Measurements from ENCODE around the gene KRT78. TPM values are rescaled to one million over a fixed set of nuclear protein-coding genes. Genes with fewer than 3 reads are reported as not detected.
"Not testable (repeated sequence)": the region's sequence is repeated elsewhere in the genome, so short reads cannot be mapped to it uniquely, and the experiment has no call there.

KRT78 gene
- total RNA-seq, 4 donors from 2014 or later: 10.8 TPM; not detected in 3

- peaks cover 0 to 4% (median 0%) of the 10 kb centered on the region in 4 donors for H3K9me3 ChIP-seq
- H3K4me3 ChIP-seq: no peak overlapping the region
- H3K36me3 ChIP-seq: no peaks in the 10 kb centered on the region
- no peak for DNase-seq (ENCODE audit: low spot score in 2 of 2)
- no peak overlapping the region for H3K27ac ChIP-seq
- no peaks in the 10 kb centered on the region for H3K27me3 ChIP-seq
- WGBS, 2 donors: 90 to 91% methylated on average over 3 of the region's 3 CpGs
- TF ChIP-seq, protein P1, sequence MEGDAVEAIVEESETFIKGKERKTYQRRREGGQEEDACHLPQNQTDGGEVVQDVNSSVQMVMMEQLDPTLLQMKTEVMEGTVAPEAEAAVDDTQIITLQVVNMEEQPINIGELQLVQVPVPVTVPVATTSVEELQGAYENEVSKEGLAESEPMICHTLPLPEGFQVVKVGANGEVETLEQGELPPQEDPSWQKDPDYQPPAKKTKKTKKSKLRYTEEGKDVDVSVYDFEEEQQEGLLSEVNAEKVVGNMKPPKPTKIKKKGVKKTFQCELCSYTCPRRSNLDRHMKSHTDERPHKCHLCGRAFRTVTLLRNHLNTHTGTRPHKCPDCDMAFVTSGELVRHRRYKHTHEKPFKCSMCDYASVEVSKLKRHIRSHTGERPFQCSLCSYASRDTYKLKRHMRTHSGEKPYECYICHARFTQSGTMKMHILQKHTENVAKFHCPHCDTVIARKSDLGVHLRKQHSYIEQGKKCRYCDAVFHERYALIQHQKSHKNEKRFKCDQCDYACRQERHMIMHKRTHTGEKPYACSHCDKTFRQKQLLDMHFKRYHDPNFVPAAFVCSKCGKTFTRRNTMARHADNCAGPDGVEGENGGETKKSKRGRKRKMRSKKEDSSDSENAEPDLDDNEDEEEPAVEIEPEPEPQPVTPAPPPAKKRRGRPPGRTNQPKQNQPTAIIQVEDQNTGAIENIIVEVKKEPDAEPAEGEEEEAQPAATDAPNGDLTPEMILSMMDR (IDR thresholded peaks at IDR 0.05): no peak
- TF ChIP-seq POLR2A (IDR thresholded peaks at IDR 0.05): no peak
- TF ChIP-seq EP300 (IDR thresholded peaks at IDR 0.05): no peak
- H3K4me1 ChIP-seq: no peaks in the 10 kb centered on the region
Observed at GRCh38 chr12:52856787-52857186, 8.0 kb upstream of the KRT78 start.

DNA sequence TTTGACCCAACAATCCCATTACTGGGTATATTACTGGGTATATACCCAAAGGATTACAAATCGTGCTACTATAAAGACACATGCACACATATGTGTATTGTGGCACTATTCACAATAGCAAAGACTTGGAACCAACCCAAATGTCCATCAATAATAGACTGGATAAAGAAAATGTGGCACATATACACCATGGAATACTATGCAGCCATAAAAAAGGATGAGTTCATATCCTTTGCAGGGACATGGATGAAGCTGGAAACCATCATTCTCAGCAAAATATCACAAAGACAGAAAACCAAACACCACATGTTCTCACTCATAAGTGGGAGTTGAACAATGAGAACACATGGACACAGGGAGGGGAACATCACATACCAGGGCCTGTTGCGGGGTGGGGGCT is 7.3 kb upstream of the KRT78 start:
- not testable (repeated sequence) for H3K27ac ChIP-seq; DNase-seq (ENCODE audit: low spot score in 2 of 2); H3K4me1 ChIP-seq; H3K4me3 ChIP-seq; H3K27me3 ChIP-seq; H3K36me3 ChIP-seq; H3K9me3 ChIP-seq
- 94 to 100% methylated on average over 2 of the region's 2 CpGs for WGBS, 2 donors

GRCh38 chr12:52851787-52852186 is 3.0 kb upstream of the KRT78 start:
- H3K9me3 ChIP-seq: peaks cover 0 to 4% (median 0%) of the 10 kb centered on the region in 4 donors
- H3K27me3 ChIP-seq: no peaks in the 10 kb centered on the region
- H3K4me1 ChIP-seq: no peaks in the 10 kb centered on the region
- DNase-seq (ENCODE audit: low spot score in 2 of 2): no peak
- no peaks in the 10 kb centered on the region for H3K36me3 ChIP-seq
- TF ChIP-seq, protein P1 (IDR thresholded peaks at IDR 0.05): no peak
- TF ChIP-seq EP300 (IDR thresholded peaks at IDR 0.05) (no peak), POLR2A (IDR thresholded peaks at IDR 0.05) (no peak)
- H3K27ac ChIP-seq: no peak overlapping the region
- H3K4me3 ChIP-seq: no peak overlapping the region

GRCh38 chr12:52850681-52851080 is 1.9 kb upstream of the KRT78 start:
- no peak overlapping the region for H3K27ac ChIP-seq
- DNase-seq (ENCODE audit: low spot score in 2 of 2): no peak
- H3K9me3 ChIP-seq: peaks cover 0 to 4% (median 0%) of the 10 kb centered on the region in 4 donors
- H3K4me1 ChIP-seq: no peaks in the 10 kb centered on the region
- no peak overlapping the region for H3K4me3 ChIP-seq
- no peaks in the 10 kb centered on the region for H3K36me3 ChIP-seq
- H3K27me3 ChIP-seq: no peaks in the 10 kb centered on the region
- no peak for TF ChIP-seq POLR2A (IDR thresholded peaks at IDR 0.05)
- TF ChIP-seq, protein P1 (IDR thresholded peaks at IDR 0.05): no peak
- no peak for TF ChIP-seq EP300 (IDR thresholded peaks at IDR 0.05)
- 74 to 78% methylated on average over 5 of the region's 5 CpGs for WGBS, 2 donors

DNA sequence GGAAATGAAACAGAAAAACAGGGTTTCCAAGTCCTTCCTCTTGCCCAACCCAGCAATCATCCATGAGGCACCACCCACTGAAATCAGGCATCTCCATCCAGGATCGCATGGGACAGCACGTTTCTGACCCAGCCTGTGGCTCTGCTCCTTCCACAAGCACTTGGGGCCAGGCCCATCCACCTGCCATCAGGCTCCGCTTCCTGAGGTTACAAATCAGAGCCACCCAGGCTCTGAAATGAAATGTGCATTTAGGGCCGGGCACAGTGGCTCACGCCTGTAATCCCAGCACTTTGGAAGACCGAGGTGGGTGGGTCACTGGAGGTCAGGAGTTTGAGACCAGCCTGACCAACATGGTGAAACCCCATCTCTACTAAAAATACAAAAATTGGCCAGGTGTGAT is 717 bp upstream of the KRT78 start:
- Histone ChIP-seq H3K4me1 (no peaks in the 10 kb centered on the region), H3K27me3 (no peaks in the 10 kb centered on the region), H3K9me3 (no peaks in the 10 kb centered on the region), H3K36me3 (no peaks in the 10 kb centered on the region), H3K27ac (no peak overlapping the region), H3K4me3 (no peak overlapping the region)
- WGBS, 2 donors: 85 to 90% methylated on average over 3 to 6 of the region's 6 CpGs
- no peak for DNase-seq (ENCODE audit: low spot score in 2 of 2)
- no peak for TF ChIP-seq POLR2A (IDR thresholded peaks at IDR 0.05)

- H3K4me3 ChIP-seq: no peak overlapping the region
- H3K27me3 ChIP-seq: no peaks in the 10 kb centered on the region
- WGBS, 2 donors: 76 to 81% methylated on average over 9 to 11 of the region's 12 CpGs
- H3K9me3 ChIP-seq: no peaks in the 10 kb centered on the region
- H3K36me3 ChIP-seq: no peaks in the 10 kb centered on the region
- no peaks in the 10 kb centered on the region for H3K4me1 ChIP-seq
- no peak overlapping the region for H3K27ac ChIP-seq
- TF ChIP-seq POLR2A (IDR thresholded peaks at IDR 0.05): no peak
- no peak for TF ChIP-seq EP300 (IDR thresholded peaks at IDR 0.05)
- TF ChIP-seq, protein P1 (IDR thresholded peaks at IDR 0.05): no peak
- DNase-seq (ENCODE audit: low spot score in 2 of 2): no peak
Observed at GRCh38 chr12:52847335-52848102, 1.3 kb downstream of the KRT78 start.
